Measurements from ENCODE around the gene ZBTB7C. TPM values are rescaled to one million over a fixed set of nuclear protein-coding genes. Genes with fewer than 3 reads are reported as not detected.

The ZBTB7C gene
- total and polyA plus RNA-seq, 2 of the 8 experiments (the other 6 are each of a cell fraction or from before 2014, with no cell fraction given) = 0.15 to 0.45 TPM

DNA sequence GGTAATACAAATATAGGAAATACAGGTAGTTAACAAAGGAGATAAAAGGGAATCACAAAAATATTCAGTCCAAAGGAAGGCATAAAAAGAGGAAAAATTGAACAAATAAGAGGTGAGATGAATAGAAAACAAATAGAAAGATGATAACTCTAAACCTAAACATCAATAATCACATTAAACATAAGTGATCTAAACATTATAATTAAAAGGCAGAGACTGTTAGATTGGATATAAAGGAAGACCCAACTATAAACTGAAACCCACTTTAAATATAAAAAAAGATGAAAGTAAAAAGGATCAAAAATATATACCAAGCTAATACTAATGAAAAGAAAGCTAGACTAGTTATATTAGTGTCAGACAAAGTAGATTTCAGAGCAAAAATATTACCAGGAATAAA is 152.3 kb downstream of the ZBTB7C start:
- H3K9ac ChIP-seq (replicated peaks in 1 of 4; ENCODE audit: extremely low read depth in 1 of 4, low read depth in 3 of 4, low read length in 3 of 4) = no peak overlapping the region
- H3K79me2 ChIP-seq (ENCODE audit: control insufficient read depth in 1 of 2, insufficient read depth in 2 of 2, low read length in 2 of 2) = no peaks in the 10 kb centered on the region
- H3K4me3 ChIP-seq (ENCODE audit: extremely low read depth in 1 of 4, insufficient read depth in 2 of 4, low read depth in 3 of 4, low read length in 4 of 4) = no peak overlapping the region
- H4K20me1 ChIP-seq (replicated peaks in 1 of 2; ENCODE audit: control insufficient read depth in 1 of 2, insufficient read depth in 2 of 2, low read length in 2 of 2) = no peaks in the 10 kb centered on the region
- H3K9me3 ChIP-seq (ENCODE audit: insufficient read depth in 2 of 2, low read depth in 1 of 2, low read length in 1 of 2) = no peaks in the 10 kb centered on the region
- H2BK120ac ChIP-seq (replicated peaks; ENCODE audit: low read depth, low read length) = no peak overlapping the region
- FAIRE-seq (no peak), DNase-seq (ENCODE audit: low read depth in 1 of 2, low spot score in 2 of 2) (no peak)
- no peaks in the 10 kb centered on the region for H3K79me1 ChIP-seq (ENCODE audit: low read depth, low read length)
- H3K23me2 ChIP-seq (ENCODE audit: low read depth, low read length) = no peaks in the 10 kb centered on the region
- no peak overlapping the region for H4K5ac ChIP-seq (ENCODE audit: insufficient read length, low read depth, low read length)
- CTCF ChIA-PET (ENCODE audit: partially characterized antibody) = interaction anchor here (1.6 kb wide), 1 partner anchor 59 kb away, joined by 6 read pairs; no protein-coding TSS in a partner anchor
- no peaks in the 10 kb centered on the region for H3K4me1 ChIP-seq (replicated peaks in 1 of 4; ENCODE audit: control insufficient read depth in 3 of 4, insufficient read depth in 4 of 4, low read length in 3 of 4)
- H2BK5ac ChIP-seq (ENCODE audit: low read depth, low read length) = no peak overlapping the region
- no peak overlapping the region for H3K14ac ChIP-seq (ENCODE audit: insufficient read length)
- H3K36me3 ChIP-seq (ENCODE audit: control insufficient read depth in 2 of 4, insufficient read depth in 4 of 4, low read length in 3 of 4) = no peaks in the 10 kb centered on the region
- no peak overlapping the region for H4K8ac ChIP-seq (ENCODE audit: extremely low read depth, insufficient read depth, low read length)
- H2BK15ac ChIP-seq (ENCODE audit: low read length) = no peak overlapping the region
- no peak overlapping the region for H3K18ac ChIP-seq (ENCODE audit: extremely low read depth, low read length)
- H2AFZ ChIP-seq (ENCODE audit: low read length) = no peak overlapping the region
- no peak for TF ChIP-seq RAD21 (IDR thresholded peaks at IDR 0.05 in 1 of 2, conservative IDR thresholded peaks at IDR 0.05 in 1 of 2; ENCODE audit: low read depth in 2 of 2, low read length in 2 of 2)
- TF ChIP-seq NANOG (IDR thresholded peaks at IDR 0.05; ENCODE audit: insufficient read depth, low read depth, low read length, poor library complexity, severe bottlenecking) = no peak
- TF ChIP-seq CEBPB (IDR thresholded peaks at IDR 0.05; ENCODE audit: low read depth, low read length) = no peak
- no peak for TF ChIP-seq BACH1 (IDR thresholded peaks at IDR 0.05; ENCODE audit: low read length)
- no peak for TF ChIP-seq SIN3A (conservative IDR thresholded peaks at IDR 0.05 in 1 of 2, IDR thresholded peaks at IDR 0.05 in 1 of 2; ENCODE audit: low read depth in 1 of 2, low read length in 2 of 2)
- TF ChIP-seq, protein P1, sequence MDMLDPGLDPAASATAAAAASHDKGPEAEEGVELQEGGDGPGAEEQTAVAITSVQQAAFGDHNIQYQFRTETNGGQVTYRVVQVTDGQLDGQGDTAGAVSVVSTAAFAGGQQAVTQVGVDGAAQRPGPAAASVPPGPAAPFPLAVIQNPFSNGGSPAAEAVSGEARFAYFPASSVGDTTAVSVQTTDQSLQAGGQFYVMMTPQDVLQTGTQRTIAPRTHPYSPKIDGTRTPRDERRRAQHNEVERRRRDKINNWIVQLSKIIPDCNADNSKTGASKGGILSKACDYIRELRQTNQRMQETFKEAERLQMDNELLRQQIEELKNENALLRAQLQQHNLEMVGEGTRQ (IDR thresholded peaks at IDR 0.05; ENCODE audit: low read length) = no peak
- TF ChIP-seq POU5F1 (IDR thresholded peaks at IDR 0.05; ENCODE audit: low read depth, low read length) = no peak
- TF ChIP-seq RNF2 (IDR thresholded peaks at IDR 0.05; ENCODE audit: borderline replicate concordance, low read depth, low read length, missing control alignments, poor library complexity, severe bottlenecking) = no peak
- no peak for TF ChIP-seq KDM1A (IDR thresholded peaks at IDR 0.05; ENCODE audit: borderline replicate concordance, low read length)
- no peak for TF ChIP-seq HDAC6 (IDR thresholded peaks at IDR 0.05; ENCODE audit: low read depth, low read length)
- no peak for TF ChIP-seq SRF (IDR thresholded peaks at IDR 0.05; ENCODE audit: low read depth, low read length)
- TF ChIP-seq ASH2L (IDR thresholded peaks at IDR 0.05; ENCODE audit: low read length) = no peak
- no peak overlapping the region for H3K56ac ChIP-seq (replicated peaks; ENCODE audit: insufficient read length, low read depth, low read length)
- no peak overlapping the region for H3K27ac ChIP-seq (ENCODE audit: low read depth, low read length)
- H3K27me3 ChIP-seq (replicated peaks in 1 of 4; ENCODE audit: control insufficient read depth in 3 of 4, extremely low read depth in 1 of 4, insufficient read depth in 3 of 4, low read length in 3 of 4) = no peaks in the 10 kb centered on the region
- no peak overlapping the region for H3K4me2 ChIP-seq (ENCODE audit: insufficient read depth in 1 of 2, low read depth in 2 of 2, low read length in 2 of 2)
- H4K91ac ChIP-seq (replicated peaks; ENCODE audit: insufficient read length, low read length) = no peak overlapping the region
- H2BK12ac ChIP-seq (ENCODE audit: low read depth, low read length) = no peak overlapping the region
- no peak overlapping the region for H3K23ac ChIP-seq (ENCODE audit: insufficient read length)
- no peak overlapping the region for H2AK5ac ChIP-seq (ENCODE audit: low read depth, low read length)
- H2BK20ac ChIP-seq (ENCODE audit: low read length) = no peak overlapping the region
- POLR2A ChIA-PET (ENCODE audit: partially characterized antibody) = no interaction called here
- H3K4ac ChIP-seq (replicated peaks; ENCODE audit: insufficient read length, low read depth, low read length) = no peak overlapping the region
